Measurements from ENCODE around the gene PEX7.

DNA sequence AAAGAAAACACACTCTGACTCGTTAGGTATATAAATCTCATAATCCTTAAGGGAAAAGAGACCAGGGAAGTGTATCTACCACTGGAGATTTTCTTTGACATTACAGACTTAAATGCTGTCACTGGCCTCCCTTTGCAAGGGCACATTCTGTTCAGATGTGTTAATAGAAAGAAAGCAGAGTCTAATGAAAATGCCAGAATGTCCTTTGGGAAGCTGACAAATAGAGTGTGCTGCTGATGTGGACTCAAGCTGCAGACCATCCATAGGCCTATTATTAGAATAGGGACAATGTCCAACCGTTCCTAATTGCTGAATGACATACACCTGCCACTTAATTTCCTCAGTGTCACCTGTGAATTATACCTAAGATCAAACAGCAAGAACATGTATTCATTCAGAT is 140.9 kb downstream of the PEX7 start:
- TF ChIP-seq, protein P1, sequence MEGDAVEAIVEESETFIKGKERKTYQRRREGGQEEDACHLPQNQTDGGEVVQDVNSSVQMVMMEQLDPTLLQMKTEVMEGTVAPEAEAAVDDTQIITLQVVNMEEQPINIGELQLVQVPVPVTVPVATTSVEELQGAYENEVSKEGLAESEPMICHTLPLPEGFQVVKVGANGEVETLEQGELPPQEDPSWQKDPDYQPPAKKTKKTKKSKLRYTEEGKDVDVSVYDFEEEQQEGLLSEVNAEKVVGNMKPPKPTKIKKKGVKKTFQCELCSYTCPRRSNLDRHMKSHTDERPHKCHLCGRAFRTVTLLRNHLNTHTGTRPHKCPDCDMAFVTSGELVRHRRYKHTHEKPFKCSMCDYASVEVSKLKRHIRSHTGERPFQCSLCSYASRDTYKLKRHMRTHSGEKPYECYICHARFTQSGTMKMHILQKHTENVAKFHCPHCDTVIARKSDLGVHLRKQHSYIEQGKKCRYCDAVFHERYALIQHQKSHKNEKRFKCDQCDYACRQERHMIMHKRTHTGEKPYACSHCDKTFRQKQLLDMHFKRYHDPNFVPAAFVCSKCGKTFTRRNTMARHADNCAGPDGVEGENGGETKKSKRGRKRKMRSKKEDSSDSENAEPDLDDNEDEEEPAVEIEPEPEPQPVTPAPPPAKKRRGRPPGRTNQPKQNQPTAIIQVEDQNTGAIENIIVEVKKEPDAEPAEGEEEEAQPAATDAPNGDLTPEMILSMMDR (IDR thresholded peaks at IDR 0.05), result no peak
- no peak for TF ChIP-seq POLR2A (IDR thresholded peaks at IDR 0.05)
